MCF 10A (cell line): ENCODE data around the gene TBL1XR1. TPM values are rescaled to one million over a fixed set of nuclear protein-coding genes. Genes with fewer than 3 reads are reported as not detected.
A peak's percentile ranks its signal among the peaks of the same experiment; 100 is the strongest.

ENCODE experiments used
- BruUV-seq: library from RNA; stranded (reverse); fragments of 400-500 nt; replicated peaks from 2 replicates; lab custom pipeline; 2021; lab: Mats Ljungman, UMichigan
- CTCF ChIA-PET: fragments of 300-600 bp; sonication (Branson Sonifier 250); formaldehyde crosslinking; extraction: SDS; loops from one replicate; lab custom pipeline; 2021; ENCODE audit warnings: antibody characterized with exemption, inconsistent platforms; lab: Yijun Ruan, JAX
- POLR2A ChIA-PET: fragments of 300-600, 350-650 bp; sonication (Branson Sonifier 250); formaldehyde crosslinking; extraction: SDS; loops from one replicate; lab custom pipeline; 2020; ENCODE audit warnings: antibody characterized with exemption, inconsistent platforms; lab: Yijun Ruan, JAX
- DNase-seq: peaks from one replicate; pipeline ENCODE4 v3.0.0-alpha.2; 2018; ENCODE audit not compliant: unreplicated experiment
- H3K27ac Mint-ChIP-seq: one replicate; pipeline ENCODE4 v1.8.0; 2022; ENCODE audit warnings: mild to moderate bottlenecking, low read depth, mixed read lengths; ENCODE audit not compliant: unreplicated experiment
- H3K27me3 Mint-ChIP-seq: one replicate; pipeline ENCODE4 v1.8.0; 2022; ENCODE audit warnings: mixed read lengths; ENCODE audit not compliant: insufficient read depth, unreplicated experiment
- H3K36me3 Mint-ChIP-seq: one replicate; pipeline ENCODE4 v1.8.0; 2022; ENCODE audit warnings: mild to moderate bottlenecking, moderate library complexity, mixed read lengths; ENCODE audit not compliant: insufficient read depth, unreplicated experiment
- H3K4me1 Mint-ChIP-seq: one replicate; pipeline ENCODE4 v1.8.0; 2022; ENCODE audit warnings: mixed read lengths; ENCODE audit not compliant: insufficient read depth, unreplicated experiment
- H3K4me3 Mint-ChIP-seq: one replicate; pipeline ENCODE4 v1.8.0; 2022; ENCODE audit warnings: mild to moderate bottlenecking, moderate library complexity, mixed read lengths; ENCODE audit not compliant: unreplicated experiment
- H3K9me3 Mint-ChIP-seq: one replicate; pipeline ENCODE4 v1.8.0; 2022; ENCODE audit warnings: mixed read lengths; ENCODE audit not compliant: unreplicated experiment
- intact Hi-C: fragments of 100-400 bp; cut with micrococcal nuclease; formaldehyde crosslinking; loops from 2 replicates; pipeline ENCODE4 v1.14.1; 2022
- total RNA-seq: library from RNA; stranded (reverse); gene quantifications from 2 replicates; pipeline ENCODE4 v1.2.3, GENCODE V29; 2022
- TF ChIP-seq, protein P1 (sequence below): fragments of 200-600 bp; IDR thresholded peaks from one replicate; pipeline ENCODE4 v1.8.0; 2022; ENCODE audit warnings: antibody characterized with exemption, mild to moderate bottlenecking; ENCODE audit not compliant: unreplicated experiment

The TBL1XR1 gene
- total RNA-seq, 1 experiment from 2014 or later = 178 TPM

DNA sequence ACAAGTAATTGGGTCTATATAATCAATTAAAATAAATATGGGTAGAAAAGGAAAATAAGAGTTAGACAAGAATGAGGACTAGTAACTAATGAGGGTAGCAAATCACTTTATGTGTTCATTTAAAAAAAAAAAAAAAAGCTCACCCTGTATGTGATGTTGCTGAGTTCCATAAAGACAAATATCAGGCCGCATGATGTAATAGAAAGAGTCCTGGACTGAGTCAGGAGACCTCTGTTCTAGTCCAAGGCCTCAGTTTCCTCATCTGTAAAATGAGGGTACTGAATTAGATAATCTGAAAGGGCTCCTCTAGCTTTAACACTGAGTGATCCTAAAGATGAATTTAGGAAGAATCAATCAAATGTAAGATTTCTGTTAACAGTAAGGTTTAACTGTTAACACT, 117.6 kb downstream of the TBL1XR1 start:
- Mint-ChIP-seq H3K27ac (no peak overlapping the region), H3K4me1 (peaks cover 8% of the 10 kb centered on the region), H3K9me3 (no peaks in the 10 kb centered on the region), H3K4me3 (no peak overlapping the region), H3K27me3 (no peaks in the 10 kb centered on the region), H3K36me3 (peaks cover 8% of the 10 kb centered on the region)
- no peak for DNase-seq
- intact Hi-C loops = no loop called here
- ChIA-PET CTCF (interaction anchor here (0.6 kb wide), 1 partner anchor 475 kb away, joined by 4 read pairs; no protein-coding TSS in a partner anchor), POLR2A (interaction anchor here (1.5 kb wide), 1 partner anchor 10 kb away, joined by 5 read pairs; no protein-coding TSS in a partner anchor)
- TF ChIP-seq, protein P1, sequence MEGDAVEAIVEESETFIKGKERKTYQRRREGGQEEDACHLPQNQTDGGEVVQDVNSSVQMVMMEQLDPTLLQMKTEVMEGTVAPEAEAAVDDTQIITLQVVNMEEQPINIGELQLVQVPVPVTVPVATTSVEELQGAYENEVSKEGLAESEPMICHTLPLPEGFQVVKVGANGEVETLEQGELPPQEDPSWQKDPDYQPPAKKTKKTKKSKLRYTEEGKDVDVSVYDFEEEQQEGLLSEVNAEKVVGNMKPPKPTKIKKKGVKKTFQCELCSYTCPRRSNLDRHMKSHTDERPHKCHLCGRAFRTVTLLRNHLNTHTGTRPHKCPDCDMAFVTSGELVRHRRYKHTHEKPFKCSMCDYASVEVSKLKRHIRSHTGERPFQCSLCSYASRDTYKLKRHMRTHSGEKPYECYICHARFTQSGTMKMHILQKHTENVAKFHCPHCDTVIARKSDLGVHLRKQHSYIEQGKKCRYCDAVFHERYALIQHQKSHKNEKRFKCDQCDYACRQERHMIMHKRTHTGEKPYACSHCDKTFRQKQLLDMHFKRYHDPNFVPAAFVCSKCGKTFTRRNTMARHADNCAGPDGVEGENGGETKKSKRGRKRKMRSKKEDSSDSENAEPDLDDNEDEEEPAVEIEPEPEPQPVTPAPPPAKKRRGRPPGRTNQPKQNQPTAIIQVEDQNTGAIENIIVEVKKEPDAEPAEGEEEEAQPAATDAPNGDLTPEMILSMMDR = no peak
- BruUV-seq = no TSS peak

DNA sequence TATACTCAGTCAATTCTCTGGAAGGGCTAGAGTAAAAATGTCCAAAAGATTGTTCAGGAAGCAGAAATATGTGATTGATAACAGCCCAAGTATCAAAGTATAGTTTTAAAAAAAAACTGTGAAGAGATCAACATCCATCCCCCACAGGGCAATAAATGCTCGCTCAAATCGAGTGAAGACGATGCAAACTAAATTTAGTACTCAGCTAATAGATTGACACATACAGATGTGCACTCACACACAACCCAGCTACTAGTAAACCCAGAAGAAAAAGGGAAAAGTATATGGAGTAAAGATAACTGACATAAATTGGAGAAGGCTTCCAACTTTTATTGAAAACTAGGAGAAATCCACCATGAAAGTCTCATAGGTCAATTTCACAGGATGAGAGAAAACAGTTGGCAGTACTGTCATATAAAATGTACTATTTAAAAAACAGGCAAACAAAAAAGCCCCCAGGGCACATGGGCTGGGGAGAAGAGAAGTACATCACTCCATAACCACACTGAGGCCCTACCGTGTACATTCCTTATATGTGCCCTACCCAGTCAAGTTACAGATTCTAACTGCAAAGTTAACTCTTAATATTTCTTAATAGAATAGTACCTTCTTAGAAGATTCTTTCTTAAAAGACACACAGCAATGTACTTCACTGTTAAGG, 125.7 kb downstream of the TBL1XR1 start:
- Mint-ChIP-seq H3K36me3 (peaks cover 5% of the 10 kb centered on the region), H3K4me3 (no peak overlapping the region), H3K27me3 (no peaks in the 10 kb centered on the region), H3K27ac (peak overlapping the region; percentile 67), H3K9me3 (no peaks in the 10 kb centered on the region), H3K4me1 (peaks cover 30% of the 10 kb centered on the region)
- peak; percentile 25 for DNase-seq
- ChIA-PET CTCF (interaction anchor here (0.7 kb wide), 1 partner anchor 395 kb away, joined by 3 read pairs; no protein-coding TSS in a partner anchor), POLR2A (interaction anchor here (1.2 kb wide), 1 partner anchor 85 kb away, joined by 3 read pairs; no protein-coding TSS in a partner anchor)
- intact Hi-C loops = no loop called here
- no TSS peak for BruUV-seq
- TF ChIP-seq, protein P1 = no peak

DNA sequence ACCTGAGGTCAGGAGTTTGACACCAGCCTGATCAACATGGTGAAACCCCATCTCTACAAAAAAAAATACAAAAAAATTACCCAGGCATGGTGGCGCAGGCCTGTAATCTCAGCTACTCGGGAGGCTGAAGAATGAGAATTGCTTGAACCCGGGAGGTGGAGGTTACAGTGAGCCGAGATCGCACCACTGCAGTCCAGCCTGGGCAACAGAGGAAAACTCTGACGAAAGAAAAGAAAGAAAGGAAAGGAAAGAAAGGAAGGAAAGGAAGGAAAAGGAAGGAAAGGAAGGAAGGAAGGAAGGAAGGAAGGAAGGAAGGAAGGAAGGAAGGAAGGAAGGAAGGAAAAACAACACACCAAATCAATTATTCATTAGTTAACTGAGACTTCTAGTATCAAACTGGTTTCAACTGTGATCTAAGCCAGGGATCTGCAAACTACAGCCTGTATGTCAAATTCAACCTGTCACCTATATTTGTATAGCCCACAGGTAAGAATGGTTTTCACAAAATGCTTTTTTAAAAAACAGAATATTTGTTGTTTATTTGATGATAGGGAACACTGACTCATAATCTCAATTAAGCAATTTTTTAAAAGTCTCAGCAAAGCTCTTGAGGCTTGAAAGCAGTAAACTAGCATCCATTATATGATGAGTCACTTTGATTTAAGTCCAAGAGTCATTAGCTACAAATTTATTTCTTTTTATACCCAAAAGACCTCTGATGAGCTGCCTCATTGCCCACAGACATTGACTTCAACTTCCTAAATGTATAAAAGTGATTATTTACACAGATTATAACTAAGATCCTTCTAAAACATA, 127.6 kb downstream of the TBL1XR1 start:
- peak; percentile 60 for DNase-seq
- BruUV-seq = no TSS peak
- Mint-ChIP-seq H3K27me3 (no peaks in the 10 kb centered on the region), H3K9me3 (no peaks in the 10 kb centered on the region), H3K4me3 (peak overlapping the region; percentile 22), H3K4me1 (peaks cover 37% of the 10 kb centered on the region), H3K36me3 (peaks cover 5% of the 10 kb centered on the region), H3K27ac (peak overlapping the region; percentile 83)
- TF ChIP-seq, protein P1 = no peak
- ChIA-PET POLR2A (interaction anchor here (0.6 to 1.6 kb wide), 9 partner anchors 10 to 1153 kb away, joined by 3 to 8 read pairs (median 4); no protein-coding TSS in a partner anchor), CTCF (interaction anchor here (0.6 to 1.0 kb wide), 4 partner anchors 17 to 1916 kb away, joined by 3 to 6 read pairs (median 4); no protein-coding TSS in a partner anchor)
- intact Hi-C loops = no loop called here
